Astrocyte (in vitro differentiated cells and primary cell): Measurements from ENCODE around the gene SLC17A5. TPM values are rescaled to one million over a fixed set of nuclear protein-coding genes. Genes with fewer than 3 reads are reported as not detected.

ENCODE experiments used
- DNase-seq: peaks from one replicate; pipeline ENCODE4 v3.0.0-alpha.2; 2010; ENCODE audit warnings: low read depth
- FAIRE-seq: peaks from 2 replicates; lab custom pipeline; 2011; peaks lifted over from hg19 to GRCh38; lab: Jason Lieb, UNC
- H2AFZ ChIP-seq: 2 replicates; pipeline ENCODE4 v1.6.0; 2012; ENCODE audit warnings: low read depth, low read length, inconsistent platforms
- H3K27ac ChIP-seq: 2 replicates; pipeline ENCODE4 v1.5.1; 2011; ENCODE audit warnings: low read depth, low read length, inconsistent platforms
- H3K27me3 ChIP-seq: 2 replicates; pipeline ENCODE4 v1.6.0; 2011; ENCODE audit warnings: low read length, inconsistent platforms; ENCODE audit not compliant: insufficient read depth
- H3K36me3 ChIP-seq: 2 replicates; pipeline ENCODE4 v1.5.1; 2011; ENCODE audit warnings: low read length, inconsistent platforms; ENCODE audit not compliant: insufficient read depth
- H3K4me1 ChIP-seq: 2 replicates; pipeline ENCODE4 v1.5.1; 2011; ENCODE audit warnings: low read length, inconsistent platforms; ENCODE audit not compliant: insufficient read depth
- H3K4me2 ChIP-seq: 2 replicates; pipeline ENCODE4 v1.6.0; 2012; ENCODE audit warnings: low read length, inconsistent platforms
- H3K4me3 ChIP-seq: 2 replicates; pipeline ENCODE4 v1.5.1; 2011; ENCODE audit warnings: low read depth, mild to moderate bottlenecking, low read length, inconsistent platforms; ENCODE audit not compliant: insufficient read depth
- H3K79me2 ChIP-seq: 2 replicates; pipeline ENCODE4 v1.6.0; 2012; ENCODE audit warnings: mild to moderate bottlenecking, low read length, inconsistent platforms; ENCODE audit not compliant: insufficient read depth
- H3K9ac ChIP-seq: 2 replicates; pipeline ENCODE4 v1.6.0; 2012; ENCODE audit warnings: mild to moderate bottlenecking, low read length, inconsistent platforms
- H3K9me3 ChIP-seq: 2 replicates; pipeline ENCODE4 v1.5.1; 2012; ENCODE audit warnings: low read depth, mild to moderate bottlenecking, low read length, inconsistent platforms; ENCODE audit not compliant: insufficient read depth
- H4K20me1 ChIP-seq: 2 replicates; pipeline ENCODE4 v1.6.0; 2012; ENCODE audit warnings: low read length, inconsistent platforms; ENCODE audit not compliant: insufficient read depth
- H3K27ac Mint-ChIP-seq: one replicate; pipeline ENCODE4 v1.8.0; 2021; ENCODE audit warnings: mild to moderate bottlenecking, mixed read lengths; ENCODE audit not compliant: unreplicated experiment
- H3K27me3 Mint-ChIP-seq: one replicate; pipeline ENCODE4 v1.8.0; 2021; ENCODE audit warnings: low read depth, mixed read lengths; ENCODE audit not compliant: unreplicated experiment
- H3K36me3 Mint-ChIP-seq: one replicate; pipeline ENCODE4 v1.8.0; 2021; ENCODE audit warnings: low read depth, mixed read lengths; ENCODE audit not compliant: unreplicated experiment
- H3K4me1 Mint-ChIP-seq: one replicate; pipeline ENCODE4 v1.8.0; 2021; ENCODE audit warnings: low read depth, mixed read lengths; ENCODE audit not compliant: unreplicated experiment
- H3K4me3 Mint-ChIP-seq: one replicate; pipeline ENCODE4 v1.8.0; 2021; ENCODE audit warnings: mild to moderate bottlenecking, moderate library complexity, mixed read lengths; ENCODE audit not compliant: unreplicated experiment
- H3K9me3 Mint-ChIP-seq: one replicate; pipeline ENCODE4 v1.8.0; 2021; ENCODE audit warnings: mild to moderate bottlenecking, mixed read lengths; ENCODE audit not compliant: unreplicated experiment
- EZH2 ChIP-seq: IDR thresholded peaks from 2 replicates; pipeline ENCODE4 v1.6.1; 2012; ENCODE audit warnings: mild to moderate bottlenecking, low read length, inconsistent platforms; ENCODE audit not compliant: insufficient read depth
- total RNA-seq: library from RNA; stranded (reverse); gene quantifications from 2 replicates; pipeline ENCODE4 v1.2.1, GENCODE V29; 2021
- TF ChIP-seq, protein P1 (sequence below): IDR thresholded peaks from 2 replicates; pipeline ENCODE4 v1.5.1; 2011; ENCODE audit warnings: low read depth, mild to moderate bottlenecking, inconsistent platforms, low read length, moderate library complexity; ENCODE audit not compliant: insufficient read depth

The SLC17A5 gene
- total RNA-seq, 1 donor from 2014 or later: 25.5 TPM

DNA sequence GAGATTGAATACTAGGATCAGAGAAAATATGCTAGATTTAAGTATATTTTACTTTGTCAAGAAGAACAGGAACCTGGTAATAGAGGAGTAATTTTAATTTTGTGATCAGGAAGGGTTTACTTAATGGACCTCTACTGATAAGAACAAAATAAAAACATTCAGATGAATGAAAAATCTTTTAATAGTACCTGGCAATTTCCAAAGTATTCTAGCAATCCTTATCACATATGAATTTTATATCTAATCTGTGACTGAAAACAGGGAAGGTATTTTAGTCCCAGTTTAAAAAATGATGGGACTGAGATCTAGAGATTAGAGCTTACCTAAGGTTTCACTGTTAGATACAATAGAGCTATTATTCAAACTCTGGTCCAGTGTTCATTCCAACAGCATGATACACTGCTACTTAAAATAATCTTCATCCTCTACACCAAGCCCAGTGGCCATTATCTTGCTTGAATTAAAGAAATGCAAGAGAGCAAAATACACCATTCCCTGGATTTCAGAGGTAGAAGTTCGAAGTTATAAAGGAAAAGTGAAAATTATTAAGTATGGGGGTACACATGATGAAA lies 13.5 kb downstream of the SLC17A5 start:
- FAIRE-seq (no peak), DNase-seq (peak; percentile 43)
- Histone ChIP-seq H3K4me3 (no peak overlapping the region), H3K9me3 (no peaks in the 10 kb centered on the region), H3K27ac (no peak overlapping the region), H3K4me2 (peak overlapping the region; percentile 10), H4K20me1 (no peaks in the 10 kb centered on the region), H3K27me3 (no peaks in the 10 kb centered on the region), H2AFZ (no peak overlapping the region), H3K9ac (no peak overlapping the region), H3K79me2 (no peaks in the 10 kb centered on the region), H3K4me1 (no peaks in the 10 kb centered on the region), H3K36me3 (peaks cover 5% of the 10 kb centered on the region)
- Mint-ChIP-seq H3K36me3 (peaks cover 8% of the 10 kb centered on the region), H3K4me1 (no peaks in the 10 kb centered on the region), H3K27ac (no peak overlapping the region), H3K27me3 (no peaks in the 10 kb centered on the region), H3K9me3 (no peaks in the 10 kb centered on the region), H3K4me3 (peak overlapping the region; percentile 1)
- TF ChIP-seq, protein P1, sequence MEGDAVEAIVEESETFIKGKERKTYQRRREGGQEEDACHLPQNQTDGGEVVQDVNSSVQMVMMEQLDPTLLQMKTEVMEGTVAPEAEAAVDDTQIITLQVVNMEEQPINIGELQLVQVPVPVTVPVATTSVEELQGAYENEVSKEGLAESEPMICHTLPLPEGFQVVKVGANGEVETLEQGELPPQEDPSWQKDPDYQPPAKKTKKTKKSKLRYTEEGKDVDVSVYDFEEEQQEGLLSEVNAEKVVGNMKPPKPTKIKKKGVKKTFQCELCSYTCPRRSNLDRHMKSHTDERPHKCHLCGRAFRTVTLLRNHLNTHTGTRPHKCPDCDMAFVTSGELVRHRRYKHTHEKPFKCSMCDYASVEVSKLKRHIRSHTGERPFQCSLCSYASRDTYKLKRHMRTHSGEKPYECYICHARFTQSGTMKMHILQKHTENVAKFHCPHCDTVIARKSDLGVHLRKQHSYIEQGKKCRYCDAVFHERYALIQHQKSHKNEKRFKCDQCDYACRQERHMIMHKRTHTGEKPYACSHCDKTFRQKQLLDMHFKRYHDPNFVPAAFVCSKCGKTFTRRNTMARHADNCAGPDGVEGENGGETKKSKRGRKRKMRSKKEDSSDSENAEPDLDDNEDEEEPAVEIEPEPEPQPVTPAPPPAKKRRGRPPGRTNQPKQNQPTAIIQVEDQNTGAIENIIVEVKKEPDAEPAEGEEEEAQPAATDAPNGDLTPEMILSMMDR: no peak
- no peak for TF ChIP-seq EZH2

DNA sequence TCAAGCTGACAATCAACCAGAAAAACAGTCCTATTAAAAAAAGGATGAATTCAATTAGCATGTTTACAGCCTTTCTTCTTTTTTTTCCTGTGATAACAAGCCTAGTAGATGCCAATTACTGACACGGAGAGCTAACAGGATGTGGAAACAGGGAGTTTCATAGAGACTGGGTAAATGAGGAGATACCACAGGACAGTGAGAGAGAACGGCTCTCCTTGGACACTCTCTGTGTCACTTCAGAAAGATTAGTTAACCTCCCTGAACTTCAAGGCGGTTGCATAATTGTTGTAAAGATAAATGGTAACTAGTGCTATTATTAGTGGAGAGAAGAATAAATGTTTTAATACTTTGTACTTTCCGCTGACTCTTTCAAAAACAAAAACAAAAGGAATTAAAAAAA lies 14.8 kb downstream of the SLC17A5 start:
- H3K27me3 ChIP-seq: no peaks in the 10 kb centered on the region
- H3K4me1 ChIP-seq: no peaks in the 10 kb centered on the region
- Mint-ChIP-seq H3K27me3 (no peaks in the 10 kb centered on the region), H3K4me1 (no peaks in the 10 kb centered on the region), H3K9me3 (no peaks in the 10 kb centered on the region), H3K4me3 (no peak overlapping the region), H3K36me3 (peaks cover 8% of the 10 kb centered on the region), H3K27ac (no peak overlapping the region)
- H3K4me2 ChIP-seq: no peak overlapping the region
- H3K79me2 ChIP-seq: no peaks in the 10 kb centered on the region
- H3K9ac ChIP-seq: no peak overlapping the region
- DNase-seq (no peak), FAIRE-seq (no peak)
- TF ChIP-seq, protein P1: no peak
- TF ChIP-seq EZH2: no peak
- H4K20me1 ChIP-seq: no peaks in the 10 kb centered on the region
- H2AFZ ChIP-seq: no peak overlapping the region
- H3K4me3 ChIP-seq: no peak overlapping the region
- H3K9me3 ChIP-seq: no peaks in the 10 kb centered on the region
- H3K27ac ChIP-seq: no peak overlapping the region
- H3K36me3 ChIP-seq: peaks cover 7% of the 10 kb centered on the region

GRCh38 chr6:73637404-73637803 lies 16.4 kb downstream of the SLC17A5 start:
- H3K27me3 ChIP-seq: no peaks in the 10 kb centered on the region
- Mint-ChIP-seq H3K4me1 (no peaks in the 10 kb centered on the region), H3K27ac (no peak overlapping the region), H3K9me3 (no peaks in the 10 kb centered on the region), H3K4me3 (no peak overlapping the region), H3K27me3 (no peaks in the 10 kb centered on the region), H3K36me3 (peaks cover 6% of the 10 kb centered on the region)
- TF ChIP-seq EZH2: no peak
- TF ChIP-seq, protein P1: no peak
- no peaks in the 10 kb centered on the region for H3K79me2 ChIP-seq
- DNase-seq: no peak
- H3K9ac ChIP-seq: no peak overlapping the region
- no peak for FAIRE-seq
- no peaks in the 10 kb centered on the region for H3K9me3 ChIP-seq
- H3K4me1 ChIP-seq: no peaks in the 10 kb centered on the region
- H3K4me3 ChIP-seq: no peak overlapping the region
- H3K4me2 ChIP-seq: no peak overlapping the region
- H3K27ac ChIP-seq: no peak overlapping the region
- H2AFZ ChIP-seq: no peak overlapping the region
- H4K20me1 ChIP-seq: no peaks in the 10 kb centered on the region
- peaks cover 12% of the 10 kb centered on the region for H3K36me3 ChIP-seq
